GM12878 (cell line): ENCODE results near the gene SLC3A2. TPM values are rescaled to one million over a fixed set of nuclear protein-coding genes. Genes with fewer than 3 reads are reported as not detected.

Experiments
- ATAC-seq: fragments of 200-7000 bp; cut with Tn5 transposase; 3 replicates; pipeline ENCODE4 v1.9.1; 2020; ENCODE audit warnings: mild to moderate bottlenecking, moderate library complexity
- BruUV-seq: library from RNA; stranded (reverse); fragments of 400-500 nt; replicated peaks from 2 replicates; lab custom pipeline; 2021; lab: Mats Ljungman, UMichigan
- CTCF ChIA-PET: fragments of 300-600 bp; sonication (Branson Sonifier 250); formaldehyde crosslinking; extraction: SDS; loops from one replicate; lab custom pipeline; 2021; ENCODE audit warnings: inconsistent platforms; lab: Yijun Ruan, JAX
- POLR2A ChIA-PET: fragments of 350-600 bp; formaldehyde crosslinking; extraction: SDS; loops from one replicate; lab custom pipeline; 2021; ENCODE audit warnings: inconsistent platforms; lab: Charles Lee
- RAD21 ChIA-PET: fragments of 300-600 bp; sonication (Branson Sonifier 250); formaldehyde crosslinking; loops from one replicate; lab custom pipeline; 2023; ENCODE audit warnings: antibody characterized with exemption; ENCODE audit not compliant: unreplicated experiment; lab: Charles Lee
- SMC1A ChIA-PET: fragments of 300-600 bp; sonication (Branson Sonifier 250); formaldehyde crosslinking; loops from one replicate; lab custom pipeline; 2023; ENCODE audit not compliant: unreplicated experiment, uncharacterized antibody; lab: Charles Lee
- DNase-seq: peaks from one replicate; pipeline ENCODE4 v3.0.0-alpha.2; 2011; ENCODE audit warnings: low read depth, low spot score
- FAIRE-seq: peaks from 3 replicates; lab custom pipeline; 2011; peaks lifted over from hg19 to GRCh38; lab: Jason Lieb, UNC
- H2AFZ ChIP-seq: 2 replicates; pipeline ENCODE4 v1.6.0; 2011; ENCODE audit warnings: low read depth, low read length, control low read depth; ENCODE audit not compliant: control insufficient read depth
- H3K27ac ChIP-seq: 2 replicates; pipeline ENCODE4 v1.5.1; 2011; ENCODE audit warnings: control low read depth; ENCODE audit not compliant: control insufficient read depth, insufficient read depth
- H3K27me3 ChIP-seq, 2 experiments: replicated peaks in 1 of 2; 2 replicates each; pipeline versions ENCODE4 v1.6.0 to v1.6.1; 2011; ENCODE audit warnings: low read length in 1 of 2; ENCODE audit not compliant: control insufficient read depth in 2 of 2, insufficient read depth in 2 of 2
- H3K36me3 ChIP-seq, 2 experiments: 2 replicates each; pipeline ENCODE4 v1.5.1; 2011; ENCODE audit warnings: low read length in 1 of 2; ENCODE audit not compliant: control insufficient read depth in 2 of 2, insufficient read depth in 2 of 2
- H3K4me1 ChIP-seq: 2 replicates; pipeline ENCODE4 v1.6.1; 2011; ENCODE audit warnings: mild to moderate bottlenecking, low read length, moderate library complexity, mixed read lengths; ENCODE audit not compliant: control insufficient read depth, insufficient read depth
- H3K4me2 ChIP-seq: 2 replicates; pipeline ENCODE4 v1.6.0; 2011; ENCODE audit warnings: control low read depth; ENCODE audit not compliant: control insufficient read depth, insufficient read depth
- H3K4me3 ChIP-seq: fragments of 200-600 bp; sonication (generic); 2 replicates; pipeline ENCODE4 v1.5.1; 2016
- H3K79me2 ChIP-seq: 2 replicates; pipeline ENCODE4 v1.6.0; 2011; ENCODE audit warnings: low read length; ENCODE audit not compliant: control insufficient read depth, insufficient read depth
- H3K9ac ChIP-seq: 2 replicates; pipeline ENCODE4 v1.8.0; 2011; ENCODE audit warnings: low read length, control low read depth, mixed read lengths; ENCODE audit not compliant: control insufficient read depth, insufficient read depth
- H3K9me3 ChIP-seq: replicated peaks from 3 replicates; pipeline ENCODE4 v1.5.1; 2011; ENCODE audit warnings: mild to moderate bottlenecking, low read length; ENCODE audit not compliant: control insufficient read depth, insufficient read depth
- H4K20me1 ChIP-seq: 2 replicates; pipeline ENCODE4 v1.6.0; 2011; ENCODE audit not compliant: control insufficient read depth, insufficient read depth
- E2F4 ChIP-seq: IDR thresholded peaks from 2 replicates; pipeline ENCODE4 v1.6.1; 2012; ENCODE audit warnings: low read depth, low read length, improper control_type of control experiment
- ETV6 ChIP-seq, 2 experiments: fragments of 450-650 bp in 1 of 2; IDR thresholded peaks in 1 of 2; conservative IDR thresholded peaks in 1 of 2; 2 replicates each; pipeline ENCODE4 v1.6.1; 2014; ENCODE audit warnings: antibody characterized with exemption in 1 of 2, borderline replicate concordance in 1 of 2, low read depth in 1 of 2, mild to moderate bottlenecking in 1 of 2, moderate library complexity in 1 of 2
- POLR2A ChIP-seq: IDR thresholded peaks from 2 replicates; pipeline ENCODE4 v1.6.1; 2011; ENCODE audit warnings: low read depth, mild to moderate bottlenecking, low read length
- SIX5 ChIP-seq: IDR thresholded peaks from 2 replicates; pipeline ENCODE4 v1.6.1; 2011; ENCODE audit warnings: mild to moderate bottlenecking, low read depth, low read length, moderate library complexity; ENCODE audit not compliant: severe bottlenecking
- SUZ12 ChIP-seq: fragments of 200-600 bp; sonication (generic); IDR thresholded peaks from one replicate; pipeline ENCODE4 v1.6.1; 2018; ENCODE audit warnings: antibody characterized with exemption, mild to moderate bottlenecking; ENCODE audit not compliant: unreplicated experiment
- TBL1XR1 ChIP-seq: IDR thresholded peaks from 2 replicates; pipeline ENCODE4 v1.6.1; 2012; ENCODE audit warnings: low read depth, low read length, improper control_type of control experiment
- ZBTB40 ChIP-seq: fragments of 450-650 bp; IDR thresholded peaks from 2 replicates; pipeline ENCODE4 v1.6.1; 2016; ENCODE audit warnings: mild to moderate bottlenecking, moderate library complexity, borderline replicate concordance
- WGBS: methylation state at CpG from one replicate; pipeline ENCODE4 v1.1.6; 2016; ENCODE audit warnings: low lambda C conversion rate; ENCODE audit not compliant: insufficient replicate concordance, insufficient coverage; ENCODE audit errors: missing lambda C conversion rate; 5-methylcytosine and 5-hydroxymethylcytosine counted together
- in situ Hi-C: fragments of 300-500 bp; cut with MboI; formaldehyde crosslinking; loops from 9 replicates; pipeline ENCODE4 v1.14.3; 2018; ENCODE audit warnings: mixed read lengths
- intact Hi-C: fragments of 100-400 bp; cut with micrococcal nuclease; formaldehyde crosslinking; loops from one replicate; pipeline ENCODE4 v1.14.2; 2022; ENCODE audit not compliant: unreplicated experiment
- polyA plus RNA-seq, 11 experiments: library from polyadenylated mRNA; depleted of rRNA in 4 of 11; unstranded in 6 of 11; stranded (reverse) in 5 of 11; fragments of >200 nt; fragmentation: Nextera tagmentation in 4 of 11; fragmentation: Illumina TruSeq in 1 of 11; extraction: Ambion mirVana in 4 of 11; extraction: Trizol in 1 of 11; gene quantifications; 1 replicate in 1 of 11; 2 replicates in 10 of 11; pipeline versions ENCODE4 v1.2.1 to v1.2.3, GENCODE V29; 2011 to 2016; ENCODE audit warnings: inconsistent platforms in 2 of 11, missing spikeins in 2 of 11, low read depth in 1 of 11
- total RNA-seq, 4 experiments: library from RNA; depleted of rRNA in 3 of 4; stranded (reverse); fragments of >200 nt in 3 of 4; fragmentation: Illumina TruSeq in 1 of 4; extraction: Trizol in 1 of 4; gene quantifications; 2 replicates each; pipeline versions ENCODE4 v1.2.1 to v1.2.3, GENCODE V29; 2013 to 2021
- TF ChIP-seq, protein P1 (sequence below): IDR thresholded peaks from 2 replicates; pipeline ENCODE4 v1.6.1; 2011; ENCODE audit warnings: mild to moderate bottlenecking, low read depth, low read length, moderate library complexity; ENCODE audit not compliant: insufficient replicate concordance

The SLC3A2 gene
- total and polyA plus RNA-seq, 10 of the 15 experiments (the other 5 are each of a cell fraction or from before 2014, with no cell fraction given): 6.9 to 158 (median 106) TPM

- ChIA-PET POLR2A (no interaction called here), SMC1A (no interaction called here), CTCF (interaction anchor here (0.8 to 1.8 kb wide), 2 partner anchors 14 to 126 kb away, joined by 3 to 6 read pairs; no protein-coding TSS in a partner anchor), RAD21 (interaction anchor here (0.6 kb wide), 1 partner anchor 112 kb away, joined by 3 read pairs; no protein-coding TSS in a partner anchor)
- Histone ChIP-seq H3K4me1 (peaks cover 4% of the 10 kb centered on the region), H3K27me3 (no peaks in the 10 kb centered on the region), H3K36me3 (no peaks in the 10 kb centered on the region), H3K79me2 (no peaks in the 10 kb centered on the region), H3K4me2 (no peak overlapping the region), H3K9ac (no peak overlapping the region), H3K4me3 (no peak overlapping the region), H4K20me1 (no peaks in the 10 kb centered on the region), H3K9me3 (no peaks in the 10 kb centered on the region), H3K27ac (no peak overlapping the region), H2AFZ (no peak overlapping the region)
- FAIRE-seq (no peak), ATAC-seq (no peak), DNase-seq (no peak)
- TF ChIP-seq E2F4: no peak
- TF ChIP-seq, protein P1, sequence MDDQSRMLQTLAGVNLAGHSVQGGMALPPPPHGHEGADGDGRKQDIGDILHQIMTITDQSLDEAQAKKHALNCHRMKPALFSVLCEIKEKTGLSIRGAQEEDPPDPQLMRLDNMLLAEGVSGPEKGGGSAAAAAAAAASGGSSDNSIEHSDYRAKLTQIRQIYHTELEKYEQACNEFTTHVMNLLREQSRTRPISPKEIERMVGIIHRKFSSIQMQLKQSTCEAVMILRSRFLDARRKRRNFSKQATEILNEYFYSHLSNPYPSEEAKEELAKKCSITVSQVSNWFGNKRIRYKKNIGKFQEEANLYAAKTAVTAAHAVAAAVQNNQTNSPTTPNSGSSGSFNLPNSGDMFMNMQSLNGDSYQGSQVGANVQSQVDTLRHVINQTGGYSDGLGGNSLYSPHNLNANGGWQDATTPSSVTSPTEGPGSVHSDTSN: no peak
- no peak for TF ChIP-seq POLR2A
- no TSS peak for BruUV-seq
- in situ Hi-C loops: no loop called here
- intact Hi-C loops: no loop called here
Measured at GRCh38 chr11:62898027-62898426, 17.3 kb downstream of the SLC3A2 start.

DNA sequence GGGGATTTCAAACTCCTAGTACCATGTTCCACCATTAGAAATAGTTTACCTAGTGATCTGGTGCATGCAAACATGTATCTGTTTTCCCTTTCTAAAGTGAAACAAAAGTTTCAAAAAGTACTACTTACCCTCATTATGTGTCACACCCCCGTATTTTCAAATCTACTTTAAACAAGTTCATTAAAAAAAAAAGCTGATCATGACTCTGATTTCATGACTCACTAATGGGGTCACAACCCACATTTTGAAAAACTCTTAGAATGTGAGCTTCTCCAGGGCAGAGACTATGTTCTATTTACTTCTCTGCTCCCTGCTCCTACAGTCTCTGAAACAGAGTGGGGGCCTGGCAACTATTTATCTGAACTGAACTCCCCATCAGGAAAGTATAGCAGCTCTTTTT, 22.2 kb downstream of the SLC3A2 start:
- no peak overlapping the region for H3K4me3 ChIP-seq
- H3K79me2 ChIP-seq: no peaks in the 10 kb centered on the region
- no peaks in the 10 kb centered on the region for H3K9me3 ChIP-seq
- no TSS peak for BruUV-seq
- H3K36me3 ChIP-seq: no peaks in the 10 kb centered on the region
- intact Hi-C loops: loop anchor here (10.0 kb wide), 1 partner anchor 72 kb away; no protein-coding TSS in a partner anchor
- no peak for ATAC-seq
- no peak overlapping the region for H3K4me2 ChIP-seq
- H3K27ac ChIP-seq: no peak overlapping the region
- 5% methylated on average over 1 of the region's 1 CpG for WGBS
- no peak overlapping the region for H3K9ac ChIP-seq
- no peak for DNase-seq
- in situ Hi-C loops: no loop called here
- ChIA-PET POLR2A (interaction anchor here (1.0 to 1.7 kb wide), 2 partner anchors 21 to 121 kb away, joined by 3 to 4 read pairs; no protein-coding TSS in a partner anchor), CTCF (interaction anchor here (0.6 to 11.9 kb wide), 9 partner anchors 9 to 907 kb away, joined by 3 to 327 read pairs (median 4); no protein-coding TSS in a partner anchor), RAD21 (interaction anchor here (0.8 to 2.2 kb wide), 3 partner anchors 8 to 238 kb away, joined by 3 to 18 read pairs (median 4); partner anchors contain the start of genes C11orf98 and CSKMT), SMC1A (interaction anchor here (0.6 to 10.0 kb wide), 3 partner anchors 15 to 167 kb away, joined by 3 to 116 read pairs (median 4); no protein-coding TSS in a partner anchor)
- peaks cover 10% of the 10 kb centered on the region for H3K4me1 ChIP-seq
- no peaks in the 10 kb centered on the region for H4K20me1 ChIP-seq
- H3K27me3 ChIP-seq: peaks cover 0 to 3% of the 10 kb centered on the region in 2 experiments; a peak in 3 of 4 replicates
- FAIRE-seq: no peak
- no peak overlapping the region for H2AFZ ChIP-seq
- TF ChIP-seq SUZ12: no peak
- no peak for TF ChIP-seq TBL1XR1
- no peak for TF ChIP-seq SIX5
- TF ChIP-seq ETV6 (conservative IDR thresholded peaks at IDR 0.05 in 1 of 2, IDR thresholded peaks at IDR 0.05 in 1 of 2; ENCODE audit: borderline replicate concordance in 1 of 2, low read depth in 1 of 2): no peak
- TF ChIP-seq ZBTB40: no peak
